ENCODE data around the gene BRME1. TPM values are rescaled to one million over a fixed set of nuclear protein-coding genes. Genes with fewer than 3 reads are reported as not detected.
A peak's percentile ranks its signal among the peaks of the same experiment; 100 is the strongest.

The BRME1 gene
- total RNA-seq, 2 experiments from 2014 or later = 4.2 to 5.0 TPM

DNA sequence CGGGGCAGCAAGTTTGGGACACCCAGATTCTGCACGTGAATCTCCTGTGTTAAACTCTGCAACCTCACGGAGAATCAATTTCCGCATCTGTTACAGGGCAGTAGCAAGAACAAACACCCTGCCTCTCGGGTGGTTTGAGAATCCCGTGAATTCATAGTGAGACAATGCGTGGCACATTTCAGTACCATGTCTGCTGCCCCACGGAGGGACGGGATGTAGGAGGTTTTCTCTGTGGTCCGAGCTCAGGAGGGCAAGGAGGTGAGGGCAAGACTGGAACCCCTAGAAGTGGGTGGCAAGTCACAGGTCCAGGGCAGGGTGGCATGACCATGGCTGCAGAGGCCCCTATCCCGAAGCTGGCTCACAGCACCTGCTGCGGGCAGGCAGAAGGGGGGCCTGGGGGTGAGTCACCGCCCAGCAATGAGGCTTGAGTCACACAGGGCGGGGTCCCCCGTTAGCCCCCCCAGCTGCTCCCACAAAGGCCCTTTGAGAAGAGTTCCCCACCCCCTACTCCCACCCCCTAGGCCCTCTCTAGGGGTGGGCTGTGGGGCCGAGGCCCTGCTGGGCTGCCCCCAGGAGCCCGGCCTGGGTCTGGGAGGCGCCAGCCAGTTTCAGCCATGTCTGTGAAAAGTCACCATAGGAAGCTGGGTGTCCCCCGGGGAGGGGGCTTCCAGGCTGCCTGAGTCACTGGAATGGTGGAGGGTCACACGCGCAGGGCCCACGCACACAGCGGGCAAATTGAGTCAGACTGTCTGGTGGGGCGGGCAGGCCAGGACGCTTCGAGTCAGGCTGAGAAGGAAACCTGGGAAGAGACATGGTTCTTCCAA is 54.8 kb downstream of the BRME1 start:
- CTCF ChIA-PET = interaction anchor here (8.6 kb wide), 1 partner anchor 11 kb away, joined by 57 read pairs; no protein-coding TSS in a partner anchor
- Mint-ChIP-seq H3K4me1 (ENCODE audit: low read depth) (peaks cover 33% of the 10 kb centered on the region), H3K36me3 (ENCODE audit: low read depth) (no peaks in the 10 kb centered on the region), H3K4me3 (peak overlapping the region; percentile 36), H3K27me3 (ENCODE audit: low read depth) (no peaks in the 10 kb centered on the region), H3K27ac (peak overlapping the region; percentile 64), H3K9me3 (ENCODE audit: insufficient read depth) (no peaks in the 10 kb centered on the region)
- POLR2A ChIA-PET = interaction anchor here (2.0 to 5.5 kb wide), 2 partner anchors 11 to 14 kb away, joined by 9 to 104 read pairs; no protein-coding TSS in a partner anchor
- ATAC-seq = no peak
- DNase-seq = no peak

DNA sequence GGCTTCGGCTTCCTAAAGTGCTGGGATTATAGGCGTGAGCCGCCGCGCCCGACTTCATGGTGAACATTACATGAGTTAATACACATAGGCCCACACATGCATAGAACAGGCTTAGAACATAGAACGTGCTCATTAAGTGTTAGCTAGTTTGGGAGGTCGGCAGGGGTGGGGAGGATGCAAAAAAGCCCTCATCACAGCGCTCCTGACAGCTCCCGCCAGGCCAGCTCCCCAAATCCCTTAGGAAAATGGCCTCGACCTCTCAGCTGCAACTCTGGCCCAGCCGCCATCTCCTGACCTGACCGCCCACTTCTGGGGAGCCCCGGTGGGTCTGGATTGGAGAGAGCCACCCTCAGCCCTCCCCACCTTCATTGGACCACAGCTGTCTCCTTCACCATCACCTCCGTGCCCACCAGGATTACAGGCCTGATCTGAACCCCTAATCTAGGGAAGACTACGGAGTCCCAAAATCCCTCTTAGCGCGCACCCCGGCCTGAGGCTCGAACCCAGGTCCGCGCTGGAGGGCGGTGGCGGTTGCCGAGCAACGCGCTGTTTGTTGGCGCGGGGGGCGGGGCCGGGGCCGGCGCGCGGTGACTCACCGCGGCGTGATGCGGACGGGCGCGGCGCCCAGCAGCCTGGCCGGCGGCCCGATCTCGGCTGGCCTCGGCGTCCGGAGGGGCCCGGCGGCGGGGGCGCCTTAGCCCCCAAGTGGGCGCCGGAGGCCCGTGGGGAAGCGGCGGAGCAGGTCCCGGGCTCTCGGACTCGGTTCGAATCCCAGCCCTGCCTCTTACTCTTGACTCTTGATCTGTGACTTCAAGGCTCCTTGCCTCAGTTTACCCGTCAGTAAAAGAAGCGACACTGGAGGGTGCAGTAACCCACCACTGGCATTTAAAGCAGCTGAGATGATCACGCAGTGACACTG is 55.7 kb downstream of the BRME1 start:
- Mint-ChIP-seq H3K36me3 (ENCODE audit: low read depth) (no peaks in the 10 kb centered on the region), H3K9me3 (ENCODE audit: insufficient read depth) (no peaks in the 10 kb centered on the region), H3K27ac (peak overlapping the region; percentile 64), H3K4me3 (peak overlapping the region; percentile 36), H3K27me3 (ENCODE audit: low read depth) (no peaks in the 10 kb centered on the region), H3K4me1 (ENCODE audit: low read depth) (peaks cover 39% of the 10 kb centered on the region)
- ATAC-seq (no peak), DNase-seq (peak; percentile 74)
- ChIA-PET CTCF (interaction anchor here (1.0 to 8.6 kb wide), 4 partner anchors 11 to 15 kb away, joined by 3 to 57 read pairs (median 4); no protein-coding TSS in a partner anchor), POLR2A (interaction anchor here (1.5 to 5.5 kb wide), 3 partner anchors 12 to 62 kb away, joined by 4 to 104 read pairs (median 9); no protein-coding TSS in a partner anchor)

DNA sequence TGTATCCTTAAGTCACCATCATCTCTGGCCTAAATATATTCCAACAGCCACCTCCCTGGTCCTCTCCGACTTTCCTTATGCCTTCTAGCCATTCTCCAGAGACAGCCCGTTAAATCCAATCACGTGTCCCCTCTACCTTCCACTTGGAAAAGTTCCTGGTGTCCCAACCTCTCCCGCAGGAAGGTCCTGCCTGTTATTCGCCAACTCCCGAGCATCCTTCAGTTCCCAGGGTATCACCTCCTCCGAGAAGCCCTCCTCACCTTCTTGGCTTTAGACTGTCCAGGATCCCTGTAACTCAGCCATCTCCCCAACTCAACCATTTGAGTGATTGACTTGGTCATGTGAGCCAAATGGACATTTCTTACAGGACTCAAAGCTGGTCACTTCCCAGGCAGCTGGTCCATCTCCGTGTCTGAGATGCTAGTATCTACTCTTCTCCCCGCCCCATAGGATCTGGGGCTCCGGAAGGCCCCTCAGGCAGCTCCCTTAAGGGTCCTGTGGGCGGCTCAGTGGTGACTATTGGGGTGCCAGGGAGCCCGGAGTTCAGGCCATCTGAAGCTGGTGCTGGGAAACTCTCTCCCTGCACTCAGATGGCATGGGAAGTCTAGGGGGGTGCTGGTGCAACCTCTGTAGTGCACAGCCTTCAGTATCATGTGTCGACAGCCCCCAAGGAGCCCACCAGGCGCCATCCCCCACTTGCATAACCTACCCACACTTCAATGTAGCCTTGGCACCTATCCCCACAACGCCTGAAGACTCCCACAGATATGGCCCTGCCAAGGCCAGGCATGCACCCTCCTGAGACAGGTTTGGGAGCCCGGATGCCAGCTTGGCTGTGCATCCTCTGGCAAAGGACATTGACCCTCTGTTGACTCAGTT is 56.9 kb downstream of the BRME1 start:
- H3K4me3 Mint-ChIP-seq = no peak overlapping the region
- no peaks in the 10 kb centered on the region for H3K36me3 Mint-ChIP-seq (ENCODE audit: low read depth)
- no peak for DNase-seq
- no peak for ATAC-seq
- POLR2A ChIA-PET = interaction anchor here (1.5 to 5.5 kb wide), 3 partner anchors 11 to 61 kb away, joined by 4 to 104 read pairs (median 9); no protein-coding TSS in a partner anchor
- H3K9me3 Mint-ChIP-seq (ENCODE audit: insufficient read depth) = no peaks in the 10 kb centered on the region
- H3K4me1 Mint-ChIP-seq (ENCODE audit: low read depth) = peaks cover 51% of the 10 kb centered on the region
- H3K27ac Mint-ChIP-seq = peak overlapping the region; percentile 62
- no peaks in the 10 kb centered on the region for H3K27me3 Mint-ChIP-seq (ENCODE audit: low read depth)
- CTCF ChIA-PET = interaction anchor here (1.2 to 8.6 kb wide), 3 partner anchors 10 to 14 kb away, joined by 3 to 57 read pairs (median 4); no protein-coding TSS in a partner anchor

DNA sequence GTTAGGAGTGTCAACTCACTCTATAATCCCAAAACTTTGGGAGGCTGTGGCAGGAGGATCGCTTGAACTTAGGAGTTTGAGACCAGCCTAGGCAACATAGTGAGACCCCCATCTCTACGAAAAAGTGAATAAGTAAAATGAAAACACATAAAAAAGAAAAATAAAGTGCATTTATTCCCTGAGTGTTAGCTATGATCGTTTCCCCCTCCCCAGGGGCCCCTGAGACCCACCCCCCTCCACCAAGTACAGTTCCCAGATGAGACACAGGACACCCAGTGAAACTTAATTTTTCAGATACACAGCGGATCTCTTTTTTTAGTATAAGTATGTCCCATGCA is 57.6 kb downstream of the BRME1 start:
- H3K27ac Mint-ChIP-seq = no peak overlapping the region
- H3K4me1 Mint-ChIP-seq (ENCODE audit: low read depth) = peaks cover 58% of the 10 kb centered on the region
- H3K36me3 Mint-ChIP-seq (ENCODE audit: low read depth) = no peaks in the 10 kb centered on the region
- ATAC-seq (no peak), DNase-seq (no peak)
- H3K9me3 Mint-ChIP-seq (ENCODE audit: insufficient read depth) = no peaks in the 10 kb centered on the region
- no peaks in the 10 kb centered on the region for H3K27me3 Mint-ChIP-seq (ENCODE audit: low read depth)
- H3K4me3 Mint-ChIP-seq = no peak overlapping the region
- ChIA-PET CTCF (interaction anchor here (1.0 to 8.6 kb wide), 3 partner anchors 11 to 63 kb away, joined by 3 to 57 read pairs (median 20); no protein-coding TSS in a partner anchor), POLR2A (interaction anchor here (0.6 to 5.5 kb wide), 7 partner anchors 8 to 695 kb away, joined by 3 to 104 read pairs (median 7); partner anchors contain the start of gene ASF1B)

DNA sequence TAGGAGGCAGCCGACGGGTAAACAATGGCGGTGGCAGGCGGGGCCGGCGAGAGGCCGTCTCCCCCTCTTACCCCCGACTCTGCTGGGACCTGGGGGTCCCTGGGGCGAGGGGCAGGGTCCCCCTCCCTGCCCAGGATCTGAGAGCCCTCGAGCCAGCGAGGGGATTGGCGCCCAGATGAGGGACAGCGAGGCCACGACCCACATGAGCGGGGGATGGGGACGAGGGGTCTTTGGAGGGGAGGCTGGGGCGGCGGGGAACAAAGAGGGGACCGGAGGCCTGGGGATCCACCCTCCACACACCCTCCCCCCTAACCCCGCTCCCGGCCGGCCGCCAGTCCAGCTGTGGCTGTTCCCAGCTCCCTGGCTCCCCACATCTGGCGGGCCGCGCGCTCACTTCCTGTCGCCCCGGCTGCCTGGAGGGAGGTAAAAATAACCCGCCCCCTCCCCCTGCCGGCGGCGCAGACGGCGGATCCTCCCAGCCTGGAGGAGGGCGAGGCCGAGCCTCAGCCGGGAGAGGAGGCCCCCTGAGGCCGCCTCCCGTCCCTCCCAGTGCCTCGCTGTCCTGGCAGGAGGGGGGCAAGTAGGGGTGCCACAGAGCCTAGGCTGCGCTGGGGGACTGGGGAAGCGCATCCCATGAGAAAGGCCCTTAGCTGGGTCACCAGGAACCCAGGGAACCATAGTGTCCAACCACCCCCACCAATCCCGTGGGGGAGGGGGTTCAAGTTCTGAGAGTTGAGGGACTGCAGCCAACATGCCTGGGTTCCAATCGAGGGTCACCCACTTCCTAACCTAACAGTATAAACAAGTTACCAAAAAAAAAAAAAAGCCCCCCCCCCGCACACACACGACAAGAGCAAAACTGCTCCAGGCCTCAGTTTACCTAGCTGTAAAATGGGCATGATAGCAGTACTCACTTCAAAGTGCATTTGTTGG is 58.2 kb downstream of the BRME1 start:
- Mint-ChIP-seq H3K36me3 (ENCODE audit: low read depth) (no peaks in the 10 kb centered on the region), H3K4me1 (ENCODE audit: low read depth) (peaks cover 61% of the 10 kb centered on the region), H3K9me3 (ENCODE audit: insufficient read depth) (no peaks in the 10 kb centered on the region), H3K27ac (peak overlapping the region; percentile 99), H3K4me3 (peak overlapping the region; percentile 79), H3K27me3 (ENCODE audit: low read depth) (no peaks in the 10 kb centered on the region)
- ChIA-PET POLR2A (interaction anchor here (0.6 to 5.5 kb wide), 10 partner anchors 9 to 695 kb away, joined by 3 to 104 read pairs (median 5); partner anchors contain the start of genes ASF1B and ZSWIM4), CTCF (interaction anchor here (1.0 to 8.6 kb wide), 3 partner anchors 10 to 62 kb away, joined by 3 to 57 read pairs (median 20); no protein-coding TSS in a partner anchor)
- peak; percentile 29 for ATAC-seq
- DNase-seq = peak; percentile 88

DNA sequence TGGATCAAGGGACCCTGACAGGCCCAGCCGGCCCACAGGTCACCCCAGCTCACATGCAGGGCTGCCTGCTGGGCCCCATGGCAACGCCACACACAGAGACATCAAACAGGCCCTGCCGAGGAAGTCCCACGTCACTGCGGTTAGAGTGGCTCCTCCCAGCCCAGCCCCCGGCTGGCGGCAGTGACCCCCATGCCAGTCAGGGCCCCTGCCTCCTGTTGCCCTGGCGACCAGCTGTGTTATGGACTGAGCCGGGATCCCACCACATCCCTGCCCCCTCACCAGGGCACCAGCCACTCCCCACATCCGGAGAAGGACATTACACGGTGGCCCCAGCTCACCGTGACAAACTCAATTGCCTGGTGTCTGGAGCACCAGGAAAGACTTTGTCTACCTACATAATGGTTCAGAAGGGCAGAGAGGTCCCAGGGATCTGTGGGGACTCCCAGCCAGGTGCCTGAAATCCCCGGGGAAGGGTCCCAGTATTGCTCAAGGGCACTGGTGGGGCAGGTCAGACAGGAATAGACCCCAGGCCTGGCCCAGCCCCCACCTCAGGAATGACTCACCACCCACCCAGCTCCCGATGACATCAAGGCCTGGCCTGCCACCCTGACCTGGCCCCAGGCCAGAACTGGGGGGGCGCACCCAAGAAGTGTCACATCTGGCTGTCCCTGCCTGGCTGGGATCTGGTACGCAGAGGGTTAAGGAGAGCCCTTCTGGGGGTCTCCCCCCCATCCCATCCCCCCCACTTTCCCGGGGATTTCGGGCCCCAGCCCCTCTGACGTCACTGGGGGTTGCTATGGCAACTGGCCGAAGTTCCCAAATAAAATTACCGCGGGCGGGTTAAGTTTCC is 59.1 kb downstream of the BRME1 start:
- no peaks in the 10 kb centered on the region for H3K9me3 Mint-ChIP-seq (ENCODE audit: insufficient read depth)
- peak overlapping the region; percentile 79 for H3K4me3 Mint-ChIP-seq
- DNase-seq = peak; percentile 97
- ChIA-PET CTCF (interaction anchor here (0.6 to 8.6 kb wide), 3 partner anchors 9 to 213 kb away, joined by 3 to 57 read pairs (median 20); no protein-coding TSS in a partner anchor), POLR2A (interaction anchor here (0.5 to 5.5 kb wide), 20 partner anchors 9 to 878 kb away, joined by 3 to 104 read pairs (median 4); partner anchors contain the start of genes ASF1B, C19orf53 and ZSWIM4)
- peak; percentile 61 for ATAC-seq
- H3K27me3 Mint-ChIP-seq (ENCODE audit: low read depth) = no peaks in the 10 kb centered on the region
- peaks cover 2% of the 10 kb centered on the region for H3K36me3 Mint-ChIP-seq (ENCODE audit: low read depth)
- H3K27ac Mint-ChIP-seq = peak overlapping the region; percentile 99
- H3K4me1 Mint-ChIP-seq (ENCODE audit: low read depth) = peaks cover 61% of the 10 kb centered on the region

DNA sequence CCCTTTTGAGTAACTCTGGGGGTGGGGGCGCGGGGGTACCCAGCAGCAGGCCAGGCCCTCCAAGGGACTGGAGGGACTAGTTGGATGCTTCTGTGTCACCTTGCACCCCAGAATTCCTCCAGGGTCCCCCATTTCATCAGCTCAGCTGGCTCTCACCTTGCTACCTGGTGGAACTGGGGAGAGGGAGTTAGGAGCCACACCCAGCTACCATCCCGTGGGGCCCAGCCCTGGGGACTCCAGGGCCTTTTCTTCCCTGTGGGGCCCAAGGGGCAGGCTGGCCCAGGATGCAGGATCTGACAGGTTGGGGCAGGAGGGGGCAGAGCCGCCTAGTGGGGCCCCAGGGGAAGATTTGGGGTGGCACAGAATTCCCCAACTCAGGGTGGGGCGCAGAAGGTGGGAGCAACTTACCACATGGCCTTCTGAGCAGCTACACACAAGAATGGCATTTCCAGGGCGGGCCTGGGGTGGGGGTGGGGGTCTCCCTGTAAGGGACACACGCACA is 61.7 kb downstream of the BRME1 start:
- ChIA-PET POLR2A (no interaction called here), CTCF (interaction anchor here (0.8 kb wide), 1 partner anchor 18 kb away, joined by 4 read pairs; no protein-coding TSS in a partner anchor)
- Mint-ChIP-seq H3K27ac (peak overlapping the region; percentile 77), H3K9me3 (ENCODE audit: insufficient read depth) (no peaks in the 10 kb centered on the region), H3K4me3 (peak overlapping the region; percentile 69), H3K4me1 (ENCODE audit: low read depth) (peaks cover 47% of the 10 kb centered on the region), H3K27me3 (ENCODE audit: low read depth) (no peaks in the 10 kb centered on the region), H3K36me3 (ENCODE audit: low read depth) (peaks cover 23% of the 10 kb centered on the region)
- DNase-seq (no peak), ATAC-seq (no peak)

DNA sequence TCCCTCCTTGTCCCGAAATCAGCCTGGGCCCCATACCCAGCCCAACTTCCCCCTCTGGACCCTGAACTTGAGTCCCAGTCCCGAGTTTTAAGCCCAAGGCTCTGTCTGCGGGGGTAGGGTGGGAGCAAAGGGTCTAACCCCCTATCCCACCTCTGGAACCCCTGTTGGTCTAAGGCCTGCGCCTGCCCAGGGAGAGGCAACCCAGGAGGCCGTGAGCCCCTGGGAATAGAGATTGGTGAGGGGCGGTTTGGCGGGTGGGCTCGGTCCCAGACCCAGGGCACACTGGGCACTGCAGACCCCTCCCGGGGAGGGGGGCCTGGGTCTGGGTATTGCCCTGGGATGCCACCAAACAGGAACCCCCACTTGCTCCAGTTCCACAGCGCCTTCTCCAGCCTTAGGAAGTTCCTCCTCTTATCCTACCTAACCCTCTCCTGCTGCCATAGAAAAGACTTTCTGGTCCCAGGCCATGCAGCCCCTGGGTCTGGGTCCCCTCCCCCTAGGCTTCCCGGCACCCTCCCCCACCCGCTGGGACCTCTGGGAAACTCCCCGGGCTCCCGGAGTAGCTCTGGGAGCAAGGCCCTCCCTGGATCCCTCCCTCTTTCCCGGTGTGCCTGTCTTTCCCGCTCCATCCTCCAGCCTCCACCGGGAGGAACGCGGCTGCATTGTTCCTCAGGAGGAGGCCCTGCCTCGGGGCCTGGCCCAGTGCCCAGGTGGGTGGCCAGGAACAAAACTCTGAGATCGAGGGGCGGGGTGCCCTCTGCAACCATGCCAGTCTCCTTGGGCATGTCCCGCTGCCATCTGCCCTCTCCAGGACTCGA is 62.6 kb downstream of the BRME1 start:
- Mint-ChIP-seq H3K4me3 (peak overlapping the region; percentile 84), H3K36me3 (ENCODE audit: low read depth) (peaks cover 30% of the 10 kb centered on the region), H3K27ac (peak overlapping the region; percentile 93), H3K9me3 (ENCODE audit: insufficient read depth) (no peaks in the 10 kb centered on the region), H3K4me1 (ENCODE audit: low read depth) (peaks cover 50% of the 10 kb centered on the region), H3K27me3 (ENCODE audit: low read depth) (no peaks in the 10 kb centered on the region)
- ATAC-seq (no peak), DNase-seq (no peak)
- ChIA-PET POLR2A (no interaction called here), CTCF (interaction anchor here (0.8 kb wide), 1 partner anchor 19 kb away, joined by 4 read pairs; no protein-coding TSS in a partner anchor)
